Progenitor cell of endocrine pancreas (in vitro differentiated cells): Measurements from ENCODE around the gene TSKU. TPM values are rescaled to one million over a fixed set of nuclear protein-coding genes. Genes with fewer than 3 reads are reported as not detected.

Source experiments
- DNase-seq: peaks from one replicate; pipeline ENCODE4 v3.0.0; 2021; ENCODE audit warnings: low spot score; ENCODE audit not compliant: unreplicated experiment
- H3K27ac Mint-ChIP-seq: 2 replicates; pipeline ENCODE4 v1.8.0; 2021; ENCODE audit warnings: mild to moderate bottlenecking, moderate library complexity, mixed read lengths
- H3K27me3 Mint-ChIP-seq: 2 replicates; pipeline ENCODE4 v1.8.0; 2021; ENCODE audit warnings: mixed read lengths
- H3K36me3 Mint-ChIP-seq: 2 replicates; pipeline ENCODE4 v1.8.0; 2022; ENCODE audit warnings: mixed read lengths; ENCODE audit not compliant: insufficient read depth
- H3K4me1 Mint-ChIP-seq: 2 replicates; pipeline ENCODE4 v1.8.0; 2021; ENCODE audit warnings: low read depth, mixed read lengths
- H3K4me3 Mint-ChIP-seq: 2 replicates; pipeline ENCODE4 v1.8.0; 2021; ENCODE audit warnings: low read depth, mild to moderate bottlenecking, moderate library complexity, mixed read lengths
- H3K9me3 Mint-ChIP-seq: 2 replicates; pipeline ENCODE4 v1.8.0; 2021; ENCODE audit warnings: low read depth, mixed read lengths
- total RNA-seq: library from RNA; stranded (reverse); gene quantifications from 2 replicates; pipeline ENCODE4 v1.2.1, GENCODE V29; 2021
- TF ChIP-seq, protein P1 (sequence below): fragments of 200-600 bp; sonication (generic); IDR thresholded peaks from one replicate; pipeline ENCODE4 v1.5.0; 2021; ENCODE audit warnings: antibody characterized with exemption, mild to moderate bottlenecking; ENCODE audit not compliant: unreplicated experiment

Gene TSKU
- total RNA-seq, 1 donor from 2014 or later = 29.8 TPM

DNA sequence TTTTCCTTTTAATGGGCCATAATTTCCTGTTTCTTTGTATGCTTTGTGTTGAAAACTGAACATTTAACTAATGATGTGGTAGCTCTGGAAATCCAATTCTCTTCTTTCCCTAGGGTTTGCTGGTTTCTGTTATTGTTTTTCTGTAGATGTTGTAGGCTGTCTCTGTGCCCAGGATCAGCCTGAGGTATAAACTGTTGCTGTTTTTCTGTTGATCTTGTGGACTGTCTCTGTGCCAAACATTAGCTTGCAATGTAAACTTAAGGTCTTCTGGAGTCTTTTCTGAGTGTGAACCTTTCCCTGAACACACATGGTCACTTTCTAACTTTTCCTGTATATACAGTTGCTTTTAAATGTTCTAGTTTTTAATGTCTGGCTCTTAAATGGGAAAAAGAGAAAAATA lies 5.9 kb upstream of the TSKU start:
- peaks cover 22% of the 10 kb centered on the region for H3K4me1 Mint-ChIP-seq
- H3K27me3 Mint-ChIP-seq = no peaks in the 10 kb centered on the region
- TF ChIP-seq, protein P1, sequence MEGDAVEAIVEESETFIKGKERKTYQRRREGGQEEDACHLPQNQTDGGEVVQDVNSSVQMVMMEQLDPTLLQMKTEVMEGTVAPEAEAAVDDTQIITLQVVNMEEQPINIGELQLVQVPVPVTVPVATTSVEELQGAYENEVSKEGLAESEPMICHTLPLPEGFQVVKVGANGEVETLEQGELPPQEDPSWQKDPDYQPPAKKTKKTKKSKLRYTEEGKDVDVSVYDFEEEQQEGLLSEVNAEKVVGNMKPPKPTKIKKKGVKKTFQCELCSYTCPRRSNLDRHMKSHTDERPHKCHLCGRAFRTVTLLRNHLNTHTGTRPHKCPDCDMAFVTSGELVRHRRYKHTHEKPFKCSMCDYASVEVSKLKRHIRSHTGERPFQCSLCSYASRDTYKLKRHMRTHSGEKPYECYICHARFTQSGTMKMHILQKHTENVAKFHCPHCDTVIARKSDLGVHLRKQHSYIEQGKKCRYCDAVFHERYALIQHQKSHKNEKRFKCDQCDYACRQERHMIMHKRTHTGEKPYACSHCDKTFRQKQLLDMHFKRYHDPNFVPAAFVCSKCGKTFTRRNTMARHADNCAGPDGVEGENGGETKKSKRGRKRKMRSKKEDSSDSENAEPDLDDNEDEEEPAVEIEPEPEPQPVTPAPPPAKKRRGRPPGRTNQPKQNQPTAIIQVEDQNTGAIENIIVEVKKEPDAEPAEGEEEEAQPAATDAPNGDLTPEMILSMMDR = no peak
- no peak overlapping the region for H3K4me3 Mint-ChIP-seq
- H3K9me3 Mint-ChIP-seq = peaks cover 13% of the 10 kb centered on the region
- peaks cover 7% of the 10 kb centered on the region for H3K36me3 Mint-ChIP-seq
- no peak overlapping the region for H3K27ac Mint-ChIP-seq
- no peak for DNase-seq

DNA sequence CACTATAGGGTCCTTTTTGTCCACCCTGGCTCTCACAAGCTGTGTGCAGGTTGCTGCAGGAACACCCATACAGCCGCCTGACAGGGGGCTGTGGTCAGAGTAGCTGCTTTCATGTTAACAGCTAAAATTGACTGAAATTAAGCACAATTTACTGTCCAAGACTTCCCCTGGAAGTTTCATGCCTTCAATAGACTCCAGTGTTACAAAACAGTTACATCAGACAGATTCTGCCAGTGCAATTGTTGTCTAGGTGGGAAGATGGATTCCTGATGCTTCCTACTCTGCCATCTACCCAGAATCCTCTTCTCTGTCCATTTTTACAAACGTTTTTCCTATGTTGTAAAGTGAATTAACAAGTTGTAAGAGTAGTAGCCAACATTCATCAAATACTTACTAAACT lies 5.3 kb upstream of the TSKU start:
- H3K27ac Mint-ChIP-seq = no peak overlapping the region
- H3K36me3 Mint-ChIP-seq = peaks cover 7% of the 10 kb centered on the region
- no peak overlapping the region for H3K4me3 Mint-ChIP-seq
- H3K9me3 Mint-ChIP-seq = peaks cover 13% of the 10 kb centered on the region
- H3K4me1 Mint-ChIP-seq = peaks cover 24% of the 10 kb centered on the region
- DNase-seq = no peak
- no peaks in the 10 kb centered on the region for H3K27me3 Mint-ChIP-seq
- TF ChIP-seq, protein P1 = no peak

DNA sequence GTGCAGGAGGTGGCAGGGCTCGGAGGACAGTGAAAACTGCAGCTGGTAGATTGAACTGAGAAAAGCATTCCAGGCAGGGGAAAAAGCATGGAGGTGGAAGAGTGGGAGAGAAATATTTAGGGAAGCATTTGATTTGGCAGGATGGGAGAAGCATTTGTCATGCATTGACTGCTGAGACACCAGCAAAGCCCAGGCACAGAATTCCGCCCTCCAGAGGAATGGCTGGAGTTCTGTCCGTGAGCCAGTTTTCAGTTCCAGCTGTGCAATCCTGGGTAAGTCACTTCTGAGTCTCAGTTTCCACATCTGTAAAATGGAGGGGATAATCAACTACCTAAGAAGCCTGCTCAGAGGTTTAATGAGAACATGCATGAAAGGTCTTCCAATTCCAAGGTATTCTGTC lies 4.3 kb upstream of the TSKU start:
- no peak overlapping the region for H3K4me3 Mint-ChIP-seq
- DNase-seq = no peak
- peaks cover 13% of the 10 kb centered on the region for H3K9me3 Mint-ChIP-seq
- no peaks in the 10 kb centered on the region for H3K27me3 Mint-ChIP-seq
- peaks cover 7% of the 10 kb centered on the region for H3K36me3 Mint-ChIP-seq
- TF ChIP-seq, protein P1 = no peak
- peak overlapping the region; percentile 65 for H3K27ac Mint-ChIP-seq
- H3K4me1 Mint-ChIP-seq = peaks cover 24% of the 10 kb centered on the region

DNA sequence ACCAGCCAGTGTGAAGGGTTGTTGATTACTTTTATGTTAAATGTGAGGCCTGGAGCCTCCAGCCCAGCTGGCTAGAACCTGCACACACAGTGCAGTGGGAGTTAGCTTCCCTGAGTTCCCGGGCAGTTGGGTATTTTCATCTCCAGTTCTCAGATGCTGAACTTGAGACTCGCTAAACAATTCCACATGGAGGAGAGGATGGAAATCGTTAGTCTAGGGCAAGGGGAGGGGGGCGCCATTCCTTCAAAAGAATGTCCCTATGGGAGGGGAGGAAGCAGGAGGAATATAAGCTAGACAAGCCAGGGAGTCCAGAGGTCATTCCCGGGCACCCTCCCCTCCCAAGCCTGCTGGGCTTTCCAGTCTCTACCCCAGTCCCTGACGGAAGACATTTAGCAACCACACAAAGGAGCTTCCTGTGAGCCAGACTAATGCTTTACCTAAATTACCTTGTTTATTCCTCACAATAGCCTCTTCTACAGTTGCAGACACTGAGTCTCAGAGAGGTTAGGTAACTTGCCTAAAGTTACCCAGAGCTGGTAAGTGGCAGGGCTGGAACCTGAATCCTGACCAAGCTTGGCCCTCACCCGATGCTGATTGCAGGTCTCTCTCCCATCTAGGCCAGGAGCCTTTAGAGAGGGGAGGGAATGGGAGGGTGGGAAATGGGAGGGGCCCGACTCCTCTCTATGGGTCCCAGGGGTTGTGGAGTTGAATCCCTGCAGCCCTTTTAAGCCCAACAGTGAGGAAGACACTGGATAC lies 1.9 kb upstream of the TSKU start:
- TF ChIP-seq, protein P1 = no peak
- H3K27ac Mint-ChIP-seq = peak overlapping the region; percentile 59
- peaks cover 7% of the 10 kb centered on the region for H3K36me3 Mint-ChIP-seq
- H3K4me1 Mint-ChIP-seq = peaks cover 37% of the 10 kb centered on the region
- peaks cover 13% of the 10 kb centered on the region for H3K9me3 Mint-ChIP-seq
- no peak for DNase-seq
- no peaks in the 10 kb centered on the region for H3K27me3 Mint-ChIP-seq
- peak overlapping the region; percentile 87 for H3K4me3 Mint-ChIP-seq

DNA sequence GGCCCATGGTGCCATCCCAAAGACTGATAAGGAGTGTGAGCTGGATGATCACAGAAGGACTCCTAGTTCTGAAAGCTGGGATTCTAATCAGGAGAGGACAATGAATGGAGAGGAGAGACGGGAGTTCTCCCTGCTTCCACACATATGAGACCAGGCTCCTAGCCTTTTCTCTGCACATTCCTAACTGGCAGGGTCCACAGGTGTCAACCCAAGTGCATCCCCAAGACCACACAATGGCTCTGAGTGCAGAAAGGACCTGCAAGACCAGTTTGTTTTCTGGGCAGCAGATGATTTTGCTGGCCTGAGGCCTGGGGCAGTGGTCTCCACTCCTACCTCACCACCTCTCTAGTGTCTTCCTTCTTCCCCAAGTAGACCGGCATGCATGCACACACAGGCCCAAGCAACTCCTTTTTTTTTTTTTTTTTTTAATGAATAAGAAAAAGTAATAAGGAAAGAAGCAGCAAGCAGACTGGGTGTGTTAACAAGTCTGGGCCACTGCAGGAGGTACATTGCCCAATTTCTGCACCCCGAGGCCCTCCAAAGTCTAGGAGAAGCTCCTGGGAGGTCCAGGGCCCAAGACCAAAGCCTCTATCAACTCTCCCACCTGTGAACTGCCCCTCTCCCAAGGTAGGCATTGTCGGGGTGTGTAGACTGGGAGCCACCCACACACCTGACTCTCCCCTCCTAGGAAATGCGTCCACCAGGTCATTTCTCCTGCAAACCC lies 1.2 kb upstream of the TSKU start:
- Mint-ChIP-seq H3K9me3 (peaks cover 6% of the 10 kb centered on the region), H3K4me1 (peaks cover 37% of the 10 kb centered on the region), H3K27ac (peak overlapping the region; percentile 96)

More for the DNA sequence above, 1.2 kb upstream of the TSKU start:
- DNase-seq = no peak
- TF ChIP-seq, protein P1 = no peak
- Mint-ChIP-seq H3K36me3 (peaks cover 7% of the 10 kb centered on the region), H3K27me3 (no peaks in the 10 kb centered on the region), H3K4me3 (peak overlapping the region; percentile 87)
